Activated T-cell treated with anti-CD3 and anti-CD28 coated beads, Interleukin-2, amount 50 U/mL, for 4 hours (primary cell): ENCODE data around the gene STARD3. TPM values are rescaled to one million over a fixed set of nuclear protein-coding genes. Genes with fewer than 3 reads are reported as not detected.

Experiments
- ATAC-seq, 2 donors: fragments of 200-7000 bp; cut with Tn5 transposase; one replicate each; pipeline ENCODE4 v1.10.0; 2021
- DNase-seq: peaks from one replicate; pipeline ENCODE4 v3.0.0-alpha.2; 2020
- H3K27me3 Mint-ChIP-seq: one replicate; pipeline ENCODE4 v1.8.0; 2021; ENCODE audit warnings: low read depth, mixed read lengths
- H3K36me3 Mint-ChIP-seq: one replicate; pipeline ENCODE4 v1.8.0; 2022; ENCODE audit warnings: mixed read lengths; ENCODE audit not compliant: insufficient read depth
- H3K4me1 Mint-ChIP-seq: one replicate; pipeline ENCODE4 v1.8.0; 2021; ENCODE audit warnings: low read depth, mixed read lengths
- H3K4me3 Mint-ChIP-seq: one replicate; pipeline ENCODE4 v1.8.0; 2021; ENCODE audit warnings: mild to moderate bottlenecking, moderate library complexity, mixed read lengths
- H3K9me3 Mint-ChIP-seq: one replicate; pipeline ENCODE4 v1.8.0; 2021; ENCODE audit warnings: mixed read lengths
- total RNA-seq, 3 donors: library from RNA; stranded (reverse); gene quantifications; one replicate each; pipeline ENCODE4 v1.2.1, GENCODE V29; 2021

Gene STARD3
- total RNA-seq, 3 donors from 2014 or later = 66.0 to 67.1 (median 66.4) TPM

GRCh38 chr17:39648616-39649366 is 11.8 kb downstream of the STARD3 start:
- ATAC-seq = no peak
- Mint-ChIP-seq H3K27me3 (no peaks in the 10 kb centered on the region), H3K36me3 (peaks cover 9% of the 10 kb centered on the region), H3K4me3 (no peak overlapping the region), H3K4me1 (peaks cover 45% of the 10 kb centered on the region), H3K9me3 (no peaks in the 10 kb centered on the region)
- no peak for DNase-seq

- peaks cover 9% of the 10 kb centered on the region for H3K36me3 Mint-ChIP-seq
- H3K27me3 Mint-ChIP-seq = no peaks in the 10 kb centered on the region
- ATAC-seq = no peak
- no peaks in the 10 kb centered on the region for H3K9me3 Mint-ChIP-seq
- no peak overlapping the region for H3K4me3 Mint-ChIP-seq
- peaks cover 48% of the 10 kb centered on the region for H3K4me1 Mint-ChIP-seq
- no peak for DNase-seq
Measured at GRCh38 chr17:39650121-39650579, 13.2 kb downstream of the STARD3 start.

GRCh38 chr17:39651923-39652586 is 15.1 kb downstream of the STARD3 start:
- Mint-ChIP-seq H3K4me3 (no peak overlapping the region), H3K4me1 (peaks cover 47% of the 10 kb centered on the region), H3K27me3 (no peaks in the 10 kb centered on the region), H3K36me3 (peaks cover 11% of the 10 kb centered on the region), H3K9me3 (no peaks in the 10 kb centered on the region)
- DNase-seq (no peak), ATAC-seq (no peak)

GRCh38 chr17:39652587-39653315 is 15.8 kb downstream of the STARD3 start:
- H3K4me3 Mint-ChIP-seq = no peak overlapping the region
- no peak for ATAC-seq

GRCh38 chr17:39653316-39653661 is 16.3 kb downstream of the STARD3 start:
- H3K27me3 Mint-ChIP-seq = no peaks in the 10 kb centered on the region
- peaks cover 11% of the 10 kb centered on the region for H3K36me3 Mint-ChIP-seq
- no peak overlapping the region for H3K4me3 Mint-ChIP-seq
- no peak for DNase-seq
- peak in 1 of 2 donors; percentile 14 for ATAC-seq
- H3K9me3 Mint-ChIP-seq = no peaks in the 10 kb centered on the region
- H3K4me1 Mint-ChIP-seq = peaks cover 50% of the 10 kb centered on the region

More at GRCh38 chr17:39652587-39653315, 15.8 kb downstream of the STARD3 start:
- Mint-ChIP-seq H3K36me3 (peaks cover 11% of the 10 kb centered on the region), H3K27me3 (no peaks in the 10 kb centered on the region), H3K4me1 (peaks cover 46% of the 10 kb centered on the region), H3K9me3 (no peaks in the 10 kb centered on the region)
- DNase-seq = no peak

GRCh38 chr17:39653662-39654331 is 16.9 kb downstream of the STARD3 start:
- Mint-ChIP-seq H3K36me3 (peaks cover 9% of the 10 kb centered on the region), H3K27me3 (no peaks in the 10 kb centered on the region), H3K4me3 (no peak overlapping the region), H3K4me1 (peaks cover 46% of the 10 kb centered on the region), H3K9me3 (no peaks in the 10 kb centered on the region)
- peak; percentile 81 for DNase-seq
- ATAC-seq = peak; percentile 71 to 81

GRCh38 chr17:39655105-39655504 is 18.2 kb downstream of the STARD3 start:
- DNase-seq (no peak), ATAC-seq (no peak)
- Mint-ChIP-seq H3K27me3 (no peaks in the 10 kb centered on the region), H3K4me3 (no peak overlapping the region), H3K36me3 (peaks cover 5% of the 10 kb centered on the region), H3K9me3 (no peaks in the 10 kb centered on the region), H3K4me1 (peaks cover 45% of the 10 kb centered on the region)

- no peak for DNase-seq
- H3K9me3 Mint-ChIP-seq = no peaks in the 10 kb centered on the region
- ATAC-seq = no peak
- peaks cover 30% of the 10 kb centered on the region for H3K4me1 Mint-ChIP-seq
- H3K4me3 Mint-ChIP-seq = no peak overlapping the region
- peaks cover 12% of the 10 kb centered on the region for H3K36me3 Mint-ChIP-seq
- no peaks in the 10 kb centered on the region for H3K27me3 Mint-ChIP-seq
Measured at GRCh38 chr17:39658346-39658745, 21.4 kb downstream of the STARD3 start.

- Mint-ChIP-seq H3K9me3 (no peaks in the 10 kb centered on the region), H3K4me3 (no peak overlapping the region), H3K4me1 (peaks cover 28% of the 10 kb centered on the region), H3K27me3 (no peaks in the 10 kb centered on the region), H3K36me3 (peaks cover 12% of the 10 kb centered on the region)
- ATAC-seq (no peak), DNase-seq (no peak)
Measured at GRCh38 chr17:39658760-39659159, 21.8 kb downstream of the STARD3 start.

- H3K27me3 Mint-ChIP-seq = no peaks in the 10 kb centered on the region
- ATAC-seq = no peak
- H3K9me3 Mint-ChIP-seq = no peaks in the 10 kb centered on the region
- DNase-seq = no peak
- H3K36me3 Mint-ChIP-seq = peaks cover 12% of the 10 kb centered on the region
- no peak overlapping the region for H3K4me3 Mint-ChIP-seq
- peaks cover 24% of the 10 kb centered on the region for H3K4me1 Mint-ChIP-seq
Measured at GRCh38 chr17:39659279-39660010, 22.5 kb downstream of the STARD3 start.

GRCh38 chr17:39660011-39660360 is 23.0 kb downstream of the STARD3 start:
- peaks cover 19% of the 10 kb centered on the region for H3K4me1 Mint-ChIP-seq
- no peak overlapping the region for H3K4me3 Mint-ChIP-seq
- peaks cover 12% of the 10 kb centered on the region for H3K36me3 Mint-ChIP-seq
- DNase-seq = no peak
- no peaks in the 10 kb centered on the region for H3K9me3 Mint-ChIP-seq
- no peak for ATAC-seq
- no peaks in the 10 kb centered on the region for H3K27me3 Mint-ChIP-seq

GRCh38 chr17:39660397-39661385 is 23.7 kb downstream of the STARD3 start:
- ATAC-seq (no peak), DNase-seq (no peak)
- Mint-ChIP-seq H3K4me1 (peaks cover 14% of the 10 kb centered on the region), H3K4me3 (no peak overlapping the region), H3K9me3 (no peaks in the 10 kb centered on the region), H3K36me3 (peaks cover 10% of the 10 kb centered on the region), H3K27me3 (no peaks in the 10 kb centered on the region)
